ENCODE measurements around the gene ABHD17B. TPM values are rescaled to one million over a fixed set of nuclear protein-coding genes. Genes with fewer than 3 reads are reported as not detected.

ABHD17B gene
- total RNA-seq, 1 donor from 2014 or later = 12.0 TPM

- no peak for DNase-seq (ENCODE audit: extremely low spot score in 2 of 2)
These were observed 18.9 kb upstream of the ABHD17B start for GRCh38 chr9:71929791-71930440.

GRCh38 chr9:71929223-71929622, 18.2 kb upstream of the ABHD17B start:
- Histone ChIP-seq H3K27me3 (no peaks in the 10 kb centered on the region), H3K36me3 (no peaks in the 10 kb centered on the region), H3K4me1 (peaks cover 23% of the 10 kb centered on the region), H3K4me3 (no peak overlapping the region), H3K9me3 (no peaks in the 10 kb centered on the region), H3K27ac (no peak overlapping the region)
- peak in 1 of 2 donors; percentile 28 for TF ChIP-seq POLR2AphosphoS5 (IDR thresholded peaks at IDR 0.05; ENCODE audit: insufficient read depth in 1 of 2, low read depth in 1 of 2)
- no peak for TF ChIP-seq POLR2A (IDR thresholded peaks at IDR 0.05)
- intact Hi-C loops (cut with DNase I) = no loop called here
- no peak for DNase-seq (ENCODE audit: extremely low spot score in 2 of 2)

More at GRCh38 chr9:71929791-71930440, 18.9 kb upstream of the ABHD17B start:
- Histone ChIP-seq H3K36me3 (no peaks in the 10 kb centered on the region), H3K27ac (no peak overlapping the region), H3K9me3 (no peaks in the 10 kb centered on the region), H3K4me3 (no peak overlapping the region), H3K27me3 (no peaks in the 10 kb centered on the region), H3K4me1 (peaks cover 23% of the 10 kb centered on the region)
- TF ChIP-seq POLR2AphosphoS5 (IDR thresholded peaks at IDR 0.05; ENCODE audit: insufficient read depth in 1 of 2, low read depth in 1 of 2) (no peak), CTCF (IDR thresholded peaks at IDR 0.05) (no peak), POLR2A (IDR thresholded peaks at IDR 0.05) (no peak)
- intact Hi-C loops (cut with DNase I) = no loop called here

GRCh38 chr9:71928806-71929205, 17.8 kb upstream of the ABHD17B start:
- Histone ChIP-seq H3K27me3 (no peaks in the 10 kb centered on the region), H3K4me3 (no peak overlapping the region), H3K36me3 (no peaks in the 10 kb centered on the region), H3K4me1 (peaks cover 23% of the 10 kb centered on the region), H3K27ac (no peak overlapping the region), H3K9me3 (no peaks in the 10 kb centered on the region)
- DNase-seq (ENCODE audit: extremely low spot score in 2 of 2) = no peak
- TF ChIP-seq CTCF (IDR thresholded peaks at IDR 0.05) (no peak), POLR2A (IDR thresholded peaks at IDR 0.05) (no peak), POLR2AphosphoS5 (IDR thresholded peaks at IDR 0.05; ENCODE audit: insufficient read depth in 1 of 2, low read depth in 1 of 2) (no peak)
- intact Hi-C loops (cut with DNase I) = no loop called here

- Histone ChIP-seq H3K27me3 (no peaks in the 10 kb centered on the region), H3K27ac (no peak overlapping the region), H3K4me3 (no peak overlapping the region), H3K4me1 (peaks cover 23% of the 10 kb centered on the region), H3K36me3 (no peaks in the 10 kb centered on the region), H3K9me3 (no peaks in the 10 kb centered on the region)
- TF ChIP-seq POLR2A (IDR thresholded peaks at IDR 0.05) (no peak), CTCF (IDR thresholded peaks at IDR 0.05) (no peak), POLR2AphosphoS5 (IDR thresholded peaks at IDR 0.05; ENCODE audit: insufficient read depth in 1 of 2, low read depth in 1 of 2) (no peak)
- no peak for DNase-seq (ENCODE audit: extremely low spot score in 2 of 2)
- intact Hi-C loops (cut with DNase I) = no loop called here
These were observed 17.4 kb upstream of the ABHD17B start for GRCh38 chr9:71928376-71928775.

- Histone ChIP-seq H3K36me3 (no peaks in the 10 kb centered on the region), H3K4me1 (peaks cover 16% of the 10 kb centered on the region), H3K27me3 (no peaks in the 10 kb centered on the region), H3K27ac (no peak overlapping the region), H3K9me3 (no peaks in the 10 kb centered on the region), H3K4me3 (no peak overlapping the region)
- TF ChIP-seq POLR2AphosphoS5 (IDR thresholded peaks at IDR 0.05; ENCODE audit: insufficient read depth in 1 of 2, low read depth in 1 of 2) (no peak), CTCF (IDR thresholded peaks at IDR 0.05) (no peak), POLR2A (IDR thresholded peaks at IDR 0.05) (no peak)
- no peak for DNase-seq (ENCODE audit: extremely low spot score in 2 of 2)
- intact Hi-C loops (cut with DNase I) = no loop called here
These were observed 14.8 kb upstream of the ABHD17B start for GRCh38 chr9:71925834-71926233.
